GM18526 (cell line): Measurements from ENCODE around the gene PTPN6.

Source experiments
- POLR2A ChIP-seq: IDR thresholded peaks from 3 replicates; pipeline ENCODE4 v1.6.1; 2011; ENCODE audit not compliant: insufficient read length; ENCODE audit errors: extremely low read depth

Gene PTPN6

GRCh38 chr12:6950811-6951540, at the start of gene PTPN6:
PTPN6 (plus strand) TSS chr12:6951356; CDS start chr12:6951513, 157 bp downstream.
- peak; percentile 94 for TF ChIP-seq POLR2A

- TF ChIP-seq POLR2A: no peak
Observed at GRCh38 chr12:6902448-6902847, 48.7 kb upstream of the PTPN6 start.

GRCh38 chr12:6903722-6904121, 47.4 kb upstream of the PTPN6 start:
- no peak for TF ChIP-seq POLR2A

- peak; percentile 48 for TF ChIP-seq POLR2A
Observed at GRCh38 chr12:6904280-6905276, 46.6 kb upstream of the PTPN6 start, which contains the start of gene LRRC23. LRRC23 (plus strand) TSS chr12:6904822; CDS start chr12:6905634, 812 bp downstream.

GRCh38 chr12:6905414-6906040, 45.6 kb upstream of the PTPN6 start:
- TF ChIP-seq POLR2A: no peak

GRCh38 chr12:6909421-6910145, 41.6 kb upstream of the PTPN6 start:
- no peak for TF ChIP-seq POLR2A

- TF ChIP-seq POLR2A: no peak
Observed at GRCh38 chr12:6912164-6912935, 38.8 kb upstream of the PTPN6 start.

GRCh38 chr12:6914246-6914946, 36.8 kb upstream of the PTPN6 start, which contains the start of gene ENO2:
ENO2 (plus strand) TSS chr12:6914580; CDS start chr12:6915833, 1,253 bp downstream.
- TF ChIP-seq POLR2A: peak; percentile 33

GRCh38 chr12:6914947-6915788, 36.0 kb upstream of the PTPN6 start:
- TF ChIP-seq POLR2A: no peak

- no peak for TF ChIP-seq POLR2A
Observed at GRCh38 chr12:6915789-6916285, 35.3 kb upstream of the PTPN6 start.

GRCh38 chr12:6916426-6917200, 34.5 kb upstream of the PTPN6 start:
- TF ChIP-seq POLR2A: no peak

GRCh38 chr12:6917491-6918231, 33.5 kb upstream of the PTPN6 start:
- TF ChIP-seq POLR2A: no peak
